HG02938 (cell line): Measurements from ENCODE around the gene ZNF496.
A peak's percentile ranks its signal among the peaks of the same experiment; 100 is the strongest.
"Not testable (repeated sequence)": the region's sequence is repeated elsewhere in the genome, so short reads cannot be mapped to it uniquely, and the experiment has no call there.

Experiments used
- ATAC-seq: cut with Tn5 transposase; IDR thresholded peaks from one replicate; pipeline ENCODE4 v1.9.1; 2021; ENCODE audit warnings: mild to moderate bottlenecking, moderate library complexity; ENCODE audit not compliant: unreplicated experiment

Gene ZNF496

DNA sequence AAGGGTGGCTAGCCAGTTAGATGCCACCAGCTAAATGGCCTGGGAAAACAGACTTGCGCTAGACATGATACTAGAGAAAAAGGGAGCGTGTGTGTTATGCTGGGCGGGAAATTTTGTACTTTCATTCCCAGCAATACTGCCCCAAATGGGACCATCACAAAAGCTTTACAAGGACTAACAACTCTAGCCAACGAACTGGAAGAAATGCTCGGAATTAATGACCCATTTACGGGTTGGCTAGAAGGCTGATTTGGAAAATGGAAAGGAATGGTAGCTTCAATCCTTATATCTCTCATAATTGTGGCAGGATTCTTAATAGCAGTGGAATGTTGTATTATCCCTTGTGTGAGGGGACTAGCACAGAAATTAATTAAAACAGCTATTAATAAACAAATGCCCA, 27.9 kb upstream of the ZNF496 start:
- no peak for ATAC-seq

DNA sequence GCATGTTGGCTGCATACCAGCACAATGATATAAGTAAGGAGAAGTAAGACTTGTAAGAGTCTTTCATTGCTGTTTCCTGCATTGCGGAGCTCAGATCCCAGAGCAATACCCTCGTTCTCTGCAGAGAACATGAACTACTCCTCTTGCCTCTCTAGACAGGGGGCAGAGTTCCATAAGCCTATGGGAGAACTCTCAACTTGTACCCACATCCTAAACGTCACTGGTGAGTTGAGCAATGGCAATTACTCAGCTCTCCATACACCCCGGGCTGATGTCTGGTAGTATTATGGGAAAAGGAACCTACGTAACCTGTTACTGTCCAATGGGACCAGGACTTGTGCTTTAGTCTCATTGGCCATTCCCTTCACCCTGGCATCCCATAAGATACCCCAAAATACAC, 27.3 kb upstream of the ZNF496 start:
- no peak for ATAC-seq

DNA sequence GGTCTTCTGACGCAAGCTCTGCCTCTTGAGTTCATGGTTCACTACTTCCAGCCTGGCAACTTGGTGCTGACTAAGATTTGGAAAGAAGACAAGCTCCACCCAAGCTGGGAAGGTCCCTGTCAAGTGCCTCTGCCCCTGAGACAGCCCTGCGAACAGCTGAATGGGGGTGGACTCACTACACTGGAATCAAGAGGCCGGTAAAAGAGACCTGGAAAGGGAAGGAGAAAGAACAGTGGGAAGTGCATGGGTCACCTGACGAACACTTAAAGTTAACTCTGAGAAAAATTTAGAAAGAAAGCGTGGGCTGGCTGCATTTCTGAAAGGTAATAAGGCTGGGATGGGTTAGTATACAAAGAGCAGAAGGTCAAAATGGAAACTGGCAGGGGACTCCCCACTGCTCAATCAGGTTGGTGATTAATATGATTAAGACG, 26.1 kb upstream of the ZNF496 start:
- ATAC-seq, result peak; percentile 81

DNA sequence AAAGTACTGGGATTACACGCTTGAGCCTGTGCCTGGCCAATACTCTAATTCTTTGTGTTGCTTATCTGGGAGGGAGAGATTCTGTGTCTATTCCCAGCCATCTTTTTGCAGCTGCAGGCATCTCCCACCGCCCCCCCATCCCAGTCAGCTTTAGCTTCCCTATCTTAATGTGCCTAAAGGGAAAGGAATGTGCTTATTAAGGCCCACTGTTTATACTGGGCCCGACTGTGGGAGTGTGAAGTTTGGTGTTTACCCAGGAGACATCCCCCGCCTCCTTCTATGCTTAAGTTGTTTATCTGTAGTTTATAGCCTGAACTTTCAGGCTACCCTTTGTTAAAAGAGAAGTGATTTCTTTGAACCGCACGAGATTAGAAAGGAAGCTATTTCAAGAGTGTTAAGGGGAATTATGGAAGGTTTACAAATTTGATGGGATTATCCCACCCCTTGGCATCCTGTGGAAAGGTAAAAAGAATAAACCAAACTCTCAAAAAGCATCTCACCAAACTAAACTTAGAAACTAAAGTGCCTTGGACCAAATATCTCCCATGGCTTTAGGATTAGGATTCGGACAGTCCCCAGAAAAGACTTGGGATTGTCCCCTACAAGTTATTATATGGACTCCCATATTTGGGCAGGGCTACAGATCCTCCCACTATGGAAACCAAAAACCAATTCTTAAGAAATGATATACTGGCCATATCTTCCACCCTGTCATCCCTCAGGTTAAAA, 25.5 kb upstream of the ZNF496 start:
- no peak for ATAC-seq

DNA sequence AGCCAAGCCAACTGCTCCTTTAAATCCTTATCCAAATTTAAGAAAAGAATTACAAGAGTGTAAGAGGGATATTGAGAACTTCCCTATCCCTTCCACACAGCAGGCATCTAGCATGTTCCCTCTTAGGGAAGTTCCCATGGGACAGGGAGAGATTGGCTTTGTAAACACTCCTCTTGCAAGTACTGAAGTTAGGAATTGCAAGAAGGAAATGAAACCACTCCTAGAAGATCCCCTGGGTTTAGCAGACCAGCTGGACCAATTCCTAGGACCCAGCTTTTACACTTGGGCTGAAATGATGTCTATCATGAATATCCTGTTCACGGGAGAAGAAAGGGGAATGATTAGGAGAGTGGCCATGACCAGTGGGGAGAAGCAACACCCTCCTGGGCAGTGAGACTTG, 23.5 kb upstream of the ZNF496 start:
- ATAC-seq, result not testable (repeated sequence)

DNA sequence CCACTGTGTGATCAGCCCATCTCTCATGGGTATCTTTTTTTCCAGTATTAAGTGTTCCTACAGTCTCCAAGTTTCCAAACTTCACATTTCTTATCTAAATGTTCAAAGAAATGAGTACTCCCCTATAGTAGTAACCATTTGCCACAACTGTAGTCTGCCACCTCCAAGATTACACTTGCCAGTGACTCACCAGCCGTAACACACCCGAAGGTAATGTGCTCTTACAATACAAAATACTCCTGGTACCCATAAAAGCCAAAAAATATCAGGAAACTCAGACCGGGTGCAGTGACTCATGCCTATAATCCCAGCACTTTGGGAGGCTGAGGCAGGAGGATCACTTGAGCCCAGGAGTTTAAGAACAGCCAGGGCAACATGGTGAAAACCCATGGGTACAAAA, 20.5 kb upstream of the ZNF496 start:
- no peak for ATAC-seq

DNA sequence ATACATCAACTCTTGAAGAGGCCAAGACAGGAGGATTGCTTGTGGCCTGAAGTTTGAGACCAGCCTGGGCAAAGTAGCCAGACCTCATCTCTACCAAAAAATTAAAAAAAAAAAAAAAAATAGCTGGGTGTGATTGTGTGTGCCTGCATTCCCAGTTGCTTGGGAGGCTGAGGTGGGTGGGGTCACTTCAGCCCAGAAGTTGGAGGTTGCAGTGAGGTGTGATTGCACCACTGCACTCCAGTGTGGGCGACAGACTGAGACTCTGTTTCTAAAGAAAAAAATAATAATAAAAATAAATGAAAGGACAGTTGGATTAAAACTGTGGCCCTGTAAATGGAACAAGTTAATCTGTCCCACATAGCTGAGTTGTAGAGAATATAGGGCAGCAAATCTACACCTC, 18.9 kb upstream of the ZNF496 start:
- ATAC-seq, result no peak

DNA sequence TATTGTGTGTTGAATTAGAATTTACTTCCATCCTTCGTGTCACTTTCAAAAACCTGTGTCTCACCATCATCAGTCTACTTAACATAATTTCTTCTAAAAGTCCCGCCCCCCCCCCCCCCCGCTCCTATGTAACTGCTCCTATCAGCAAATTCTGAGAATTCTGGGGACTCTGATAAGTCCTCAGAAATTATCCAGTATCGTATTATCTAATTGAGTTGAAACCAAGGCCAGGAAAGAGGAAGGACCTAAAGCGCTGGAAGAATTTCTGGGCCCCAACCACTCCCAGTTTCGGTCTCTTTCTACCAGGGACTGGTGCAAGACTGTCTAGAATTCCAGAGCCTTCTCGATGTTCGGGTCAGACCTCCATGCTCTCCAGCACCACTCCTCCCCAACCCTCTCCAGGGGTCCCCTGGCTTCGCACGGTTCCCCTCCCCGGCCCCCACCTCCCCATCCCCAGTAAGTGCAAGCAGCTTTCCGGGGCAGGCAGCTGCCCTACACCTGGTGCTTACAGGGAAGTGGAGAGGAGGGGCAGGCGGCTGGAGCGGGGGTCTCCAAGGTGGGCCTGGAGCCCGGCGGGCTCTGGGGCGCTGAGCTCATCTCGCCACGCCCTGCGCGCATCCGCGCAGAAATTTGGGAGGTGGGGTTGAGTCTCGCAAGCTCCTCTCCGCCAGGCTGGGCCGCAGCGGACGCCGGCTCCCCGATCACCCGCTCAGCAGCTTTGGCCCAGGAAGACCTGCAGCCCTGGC, 16.0 kb upstream of the ZNF496 start:
- ATAC-seq, result no peak

DNA sequence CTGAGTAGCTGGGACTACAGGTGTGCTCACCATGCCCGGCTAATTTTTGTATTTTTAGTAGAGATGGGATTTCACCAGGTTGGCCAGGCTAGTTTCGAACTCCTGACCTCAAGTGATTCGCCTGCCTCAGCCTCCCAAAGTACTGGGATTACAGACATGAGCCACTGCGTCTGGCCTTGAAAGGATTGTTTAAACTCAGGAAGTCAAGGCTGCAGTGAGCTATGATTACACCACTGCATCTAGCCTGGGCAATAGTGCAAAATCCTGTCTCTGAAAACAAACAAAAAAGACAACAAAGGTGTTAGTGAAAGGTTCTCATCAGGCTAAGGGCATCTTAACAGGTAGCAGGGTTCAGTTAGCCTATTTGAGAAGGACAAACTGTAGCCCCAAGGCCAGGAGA, 14.2 kb upstream of the ZNF496 start:
- ATAC-seq, result no peak

DNA sequence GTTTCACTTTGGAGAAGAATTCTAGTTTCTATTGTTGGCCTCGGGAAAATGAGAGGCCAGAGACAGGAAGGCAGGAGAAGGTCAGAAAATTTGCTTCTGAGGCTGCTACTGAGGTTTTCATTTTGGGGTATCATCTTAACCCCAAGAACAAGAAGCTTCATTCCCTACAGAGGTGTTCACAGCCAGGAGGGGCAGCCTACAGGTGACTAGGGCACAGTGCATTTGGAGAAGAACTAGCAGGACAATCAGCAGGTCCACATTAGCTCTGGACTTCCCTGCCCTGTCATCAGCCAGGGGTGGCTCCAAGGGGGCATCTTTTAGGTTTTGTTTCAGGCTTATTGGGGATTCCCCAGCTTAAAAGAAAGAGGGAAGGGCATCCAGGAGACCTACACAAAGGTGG, 12.1 kb upstream of the ZNF496 start:
- ATAC-seq, result no peak

DNA sequence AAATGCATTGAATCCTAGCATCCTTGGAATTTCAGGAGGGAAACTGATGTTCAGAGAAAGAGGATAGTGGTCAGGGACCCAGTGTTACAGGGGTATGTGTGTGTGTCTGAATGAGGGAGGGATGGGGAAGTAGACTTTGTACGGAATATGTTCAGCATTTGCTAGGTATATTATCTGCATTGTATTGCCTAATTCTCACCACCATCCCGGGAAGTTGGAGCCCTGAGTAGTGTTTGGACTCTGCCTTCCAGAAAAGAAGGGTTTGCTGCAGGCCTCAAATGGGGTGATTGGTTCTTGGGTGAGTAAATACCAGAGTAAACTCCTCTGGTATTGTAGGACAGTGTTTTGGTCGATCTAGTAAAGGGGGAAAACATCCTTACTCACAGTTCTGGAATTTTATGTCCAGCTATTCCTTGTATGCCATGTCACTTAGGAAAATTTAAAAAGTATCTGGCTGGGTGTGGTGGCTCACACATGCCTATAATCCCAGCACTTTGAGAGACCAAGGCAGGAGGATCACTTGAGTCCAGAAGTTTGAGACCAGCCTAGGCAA, 7.1 kb upstream of the ZNF496 start:
- no peak for ATAC-seq

DNA sequence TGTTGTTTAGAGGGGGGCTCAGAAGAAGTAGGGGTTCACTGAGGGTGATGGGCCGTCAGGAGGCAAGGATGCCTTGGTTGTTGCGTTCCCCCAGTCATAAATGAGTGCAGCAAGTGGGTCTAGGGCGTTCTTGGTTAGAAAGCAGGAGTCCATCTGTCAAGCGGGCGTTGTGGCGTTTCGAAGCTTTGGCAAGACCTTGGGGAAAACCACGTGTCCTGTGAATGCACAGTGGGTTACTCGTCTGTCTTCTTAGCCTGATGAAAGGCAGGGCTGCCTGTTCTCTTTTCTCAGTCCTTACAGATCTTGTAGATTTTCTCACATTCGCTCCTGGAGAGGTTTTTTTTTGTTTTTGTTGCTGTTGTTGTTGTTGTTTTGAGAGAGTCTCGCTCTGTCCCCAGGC, 6.3 kb upstream of the ZNF496 start:
- ATAC-seq, result no peak

DNA sequence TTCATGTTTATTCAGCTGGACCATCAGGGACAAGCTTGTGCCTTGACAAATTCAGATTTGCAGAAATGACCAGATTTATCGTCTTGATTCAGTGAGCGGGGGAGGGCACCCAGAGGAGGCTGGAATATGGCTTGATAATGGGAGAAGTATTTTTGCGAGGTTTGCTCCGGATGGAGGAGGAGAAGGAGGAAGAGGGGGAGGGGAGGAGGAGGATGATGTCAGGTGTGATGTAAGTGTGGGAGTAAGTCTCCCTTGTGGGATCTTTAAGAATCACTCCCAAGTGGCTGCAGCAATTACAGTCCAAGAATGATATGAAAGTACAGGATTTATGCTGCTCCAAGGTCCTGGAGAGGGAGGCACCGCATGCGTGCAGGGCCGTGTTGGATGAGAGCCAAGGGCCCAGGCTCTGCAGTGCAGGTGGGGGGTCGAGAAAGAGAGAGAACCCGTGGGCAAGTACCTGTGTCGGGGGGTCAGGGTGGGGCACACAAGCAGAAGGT, 5.6 kb upstream of the ZNF496 start:
- ATAC-seq, result no peak

DNA sequence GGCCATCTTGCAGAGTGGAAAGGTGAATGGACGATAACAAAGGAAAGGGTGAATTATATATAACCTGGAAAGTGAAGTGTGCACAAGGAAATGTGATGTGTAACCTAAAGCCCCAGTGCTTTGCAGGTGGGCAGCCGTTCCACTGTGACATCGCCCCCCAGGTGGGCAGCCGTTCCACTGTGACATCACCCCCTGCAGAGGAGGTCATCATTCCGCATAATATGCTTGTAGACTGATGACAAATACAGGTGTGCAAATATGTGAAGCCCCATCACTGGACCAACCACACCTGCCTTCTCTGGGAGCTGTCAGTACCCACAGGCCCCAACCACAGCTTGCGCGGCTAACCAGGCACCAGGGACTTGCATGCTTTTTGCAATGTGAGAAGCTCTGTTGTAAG, 4.7 kb upstream of the ZNF496 start:
- no peak for ATAC-seq

DNA sequence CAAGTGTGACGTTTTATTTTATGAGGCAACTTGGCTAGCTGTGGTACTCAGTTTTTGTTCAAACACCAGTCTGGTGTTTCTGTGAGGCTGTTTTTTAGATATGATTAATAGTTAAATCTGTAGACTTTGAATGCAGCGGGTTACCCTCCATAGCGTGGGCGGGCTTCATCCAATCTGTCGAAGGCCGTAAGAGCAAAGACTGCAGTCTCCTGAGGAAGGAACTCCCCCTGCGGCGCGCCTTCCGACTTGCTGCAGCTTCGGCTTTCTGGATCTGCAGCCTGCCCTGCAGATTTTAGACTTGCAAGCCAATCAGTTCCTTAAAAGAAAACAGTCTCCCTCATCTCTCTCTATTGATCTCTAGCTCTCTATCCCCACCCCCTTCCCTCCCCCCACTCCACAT, 4.2 kb upstream of the ZNF496 start:
- ATAC-seq, result no peak

DNA sequence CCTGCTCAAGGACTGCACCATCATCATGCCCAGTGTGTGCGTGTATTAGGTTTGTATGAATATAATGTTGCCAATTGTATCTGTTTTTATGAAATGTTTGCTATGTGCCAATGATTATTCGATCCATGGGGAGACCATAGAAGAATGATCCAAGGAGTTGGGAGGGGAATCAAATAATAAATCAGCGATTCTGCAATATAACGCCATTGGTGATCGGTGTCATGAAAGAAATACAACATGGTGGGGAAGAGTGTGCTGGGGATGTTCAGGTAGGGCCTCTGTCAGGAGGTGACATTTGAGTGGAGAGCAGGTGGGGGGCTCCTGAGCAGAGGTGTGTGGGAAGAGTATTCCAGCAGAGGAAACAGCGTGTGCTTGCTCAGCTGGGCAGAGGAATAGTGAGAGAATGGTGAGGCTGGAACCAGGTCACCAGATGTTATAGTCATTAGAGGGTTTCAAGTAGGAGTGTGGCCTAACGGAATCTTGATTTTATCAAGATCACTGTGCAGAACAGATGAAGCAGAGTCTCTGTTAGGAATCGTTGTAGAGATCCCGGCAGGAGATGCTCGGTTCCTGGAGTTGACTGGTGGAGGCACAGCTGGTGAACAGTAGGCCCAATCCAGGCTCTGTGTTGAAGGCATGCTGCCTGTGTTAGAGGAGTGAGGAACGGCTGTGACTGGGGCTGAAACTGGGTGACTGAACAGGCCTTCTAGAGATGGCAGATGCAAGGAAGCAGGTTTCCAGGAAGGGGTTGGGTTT, 2.9 kb upstream of the ZNF496 start:
- no peak for ATAC-seq

DNA sequence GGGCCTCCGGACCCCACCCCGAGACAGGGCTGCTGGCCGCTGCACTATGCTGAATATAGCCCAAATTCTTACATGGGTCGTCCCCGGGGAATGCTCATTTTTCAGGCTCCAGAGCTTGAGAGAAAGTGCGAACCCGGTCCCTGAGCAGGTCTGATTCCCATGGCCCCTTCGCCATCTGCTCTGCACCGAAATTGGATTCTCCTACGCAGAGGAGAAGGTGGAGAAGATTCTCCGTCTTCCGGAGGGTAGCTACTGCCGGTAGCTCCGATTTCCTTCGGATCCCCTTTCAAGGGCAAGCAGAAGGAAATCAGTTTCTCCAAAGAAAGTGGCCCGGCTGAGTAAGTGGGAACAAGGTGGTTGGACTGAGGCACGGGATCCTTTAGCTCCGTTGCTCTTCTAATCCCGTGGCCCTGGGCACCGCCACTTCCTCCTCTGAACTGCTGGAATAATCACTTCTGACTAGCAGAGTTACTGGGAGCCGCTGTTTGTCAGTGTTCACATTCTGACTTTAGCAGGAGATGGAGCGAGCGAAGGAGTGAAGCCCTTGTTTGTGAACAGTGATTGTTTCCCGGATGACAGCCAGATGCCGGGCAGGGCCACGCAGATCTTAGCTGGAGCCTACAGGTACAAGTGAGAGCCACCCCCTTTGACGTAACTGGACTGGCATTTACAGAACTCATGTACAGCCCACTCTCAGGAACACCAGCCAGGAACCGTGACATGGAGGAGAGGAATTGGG, 1.1 kb upstream of the ZNF496 start:
- ATAC-seq, result no peak

DNA sequence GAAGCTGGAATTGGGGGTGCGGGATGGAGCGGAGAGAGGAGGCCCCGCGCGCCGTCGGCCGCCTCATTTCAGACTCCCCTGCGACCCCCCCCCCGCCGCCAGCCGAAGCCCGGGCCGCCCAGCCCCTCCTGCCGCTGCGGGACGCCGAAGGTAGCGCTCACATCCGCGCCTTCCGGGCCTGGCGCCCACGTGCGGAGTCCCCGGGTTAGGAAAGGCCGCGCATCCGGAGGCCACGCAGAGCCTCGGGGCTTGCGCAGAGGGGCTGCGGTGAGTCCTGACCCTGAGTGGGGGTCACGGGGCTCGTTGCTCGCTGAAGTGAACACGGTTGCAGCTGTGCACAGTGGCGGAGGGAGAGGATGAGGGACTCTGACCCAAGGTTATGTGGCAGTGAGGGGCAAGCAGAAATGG, 552 bp upstream of the ZNF496 start:
- ATAC-seq, result peak; percentile 39

DNA sequence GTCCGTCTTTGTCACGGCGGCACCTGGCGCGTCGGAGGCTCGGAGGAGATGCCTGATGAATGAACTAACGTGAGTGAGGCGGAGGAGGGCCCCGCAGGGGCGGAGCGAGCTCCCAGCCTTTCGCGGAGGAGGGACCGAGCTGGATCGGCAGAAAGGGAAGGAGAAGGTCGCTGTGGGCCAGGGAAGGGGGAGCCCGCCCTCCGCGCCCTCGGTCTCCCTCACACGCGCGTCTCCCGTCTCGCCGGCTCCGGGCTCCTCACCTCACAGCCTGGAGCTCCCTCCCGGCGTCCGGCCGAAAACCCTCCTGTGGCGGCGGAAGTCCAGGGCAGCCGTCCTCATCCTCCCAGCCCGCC, 519 bp downstream of the ZNF496 start:
- peak; percentile 48 for ATAC-seq

DNA sequence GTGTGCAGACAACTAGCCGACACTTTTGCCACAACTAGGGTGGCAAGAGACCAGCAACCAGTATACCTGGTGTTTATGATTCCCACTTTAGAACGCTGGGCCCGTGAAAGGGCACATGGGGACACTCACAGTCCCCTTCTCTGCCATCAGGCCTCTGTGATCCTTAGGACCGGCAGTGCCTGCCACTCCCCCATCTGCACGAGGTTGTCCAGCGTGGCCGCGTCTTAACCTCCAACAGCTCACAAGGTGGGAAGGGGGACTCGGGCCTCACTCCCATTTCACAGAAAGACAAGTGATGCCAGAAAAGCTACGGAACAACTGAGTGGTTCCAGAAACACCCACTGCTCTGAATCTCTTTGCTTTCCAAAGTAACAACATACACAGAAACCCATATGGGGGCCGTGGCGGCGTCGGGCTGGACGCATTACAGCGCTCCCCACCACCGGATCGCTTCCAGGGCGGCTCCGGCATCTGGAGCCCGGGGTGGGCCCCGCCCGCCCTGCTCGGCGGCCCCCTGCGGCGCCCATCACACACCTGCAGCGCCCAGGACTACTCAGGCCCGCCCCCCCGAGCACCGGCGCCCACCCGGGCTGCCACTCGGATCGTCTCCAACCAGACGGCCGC, 1.0 kb downstream of the ZNF496 start:
- no peak for ATAC-seq
